Gastrocnemius medialis (tissue), 4 donors: ENCODE results near the gene TGM3.

Source experiments
- CTCF ChIP-seq, 5 experiments: fragments of 450-650 bp in 3 of 5; fragments of 200-600 bp in 2 of 5; sonication (generic) in 2 of 5; IDR thresholded peaks in 4 of 5; conservative IDR thresholded peaks in 1 of 5; 1 replicate in 4 of 5; 2 replicates in 1 of 5; pipeline ENCODE4 v1.5.1; 2016 to 2019; ENCODE audit warnings: antibody characterized with exemption in 5 of 5, mild to moderate bottlenecking in 3 of 5, moderate library complexity in 3 of 5
- POLR2A ChIP-seq, 2 donors: fragments of 450-650 bp; IDR thresholded peaks; one replicate each; pipeline ENCODE4 v1.6.1; 2017; ENCODE audit warnings: antibody characterized with exemption in 2 of 2, mild to moderate bottlenecking in 2 of 2, moderate library complexity in 2 of 2

GRCh38 chr20:2273634-2274302, 22.0 kb upstream of the TGM3 start:
- TF ChIP-seq CTCF (IDR thresholded peaks at IDR 0.05 in 4 of 5, conservative IDR thresholded peaks at IDR 0.05 in 1 of 5): no peak
- no peak for TF ChIP-seq POLR2A (IDR thresholded peaks at IDR 0.05)
